Breast epithelium (tissue), 3 donors: Measurements from ENCODE around the gene ACTRT2.

ENCODE experiments used
- POLR2A ChIP-seq: fragments of 450-650 bp; IDR thresholded peaks from one replicate; pipeline ENCODE4 v1.6.1; 2016; ENCODE audit warnings: antibody characterized with exemption, mild to moderate bottlenecking, moderate library complexity
- POLR2AphosphoS5 ChIP-seq, 3 donors: sonication (generic); formaldehyde crosslinking; IDR thresholded peaks; one replicate each; pipeline ENCODE4 v1.6.1; 2017; ENCODE audit warnings: antibody characterized with exemption in 3 of 3

DNA sequence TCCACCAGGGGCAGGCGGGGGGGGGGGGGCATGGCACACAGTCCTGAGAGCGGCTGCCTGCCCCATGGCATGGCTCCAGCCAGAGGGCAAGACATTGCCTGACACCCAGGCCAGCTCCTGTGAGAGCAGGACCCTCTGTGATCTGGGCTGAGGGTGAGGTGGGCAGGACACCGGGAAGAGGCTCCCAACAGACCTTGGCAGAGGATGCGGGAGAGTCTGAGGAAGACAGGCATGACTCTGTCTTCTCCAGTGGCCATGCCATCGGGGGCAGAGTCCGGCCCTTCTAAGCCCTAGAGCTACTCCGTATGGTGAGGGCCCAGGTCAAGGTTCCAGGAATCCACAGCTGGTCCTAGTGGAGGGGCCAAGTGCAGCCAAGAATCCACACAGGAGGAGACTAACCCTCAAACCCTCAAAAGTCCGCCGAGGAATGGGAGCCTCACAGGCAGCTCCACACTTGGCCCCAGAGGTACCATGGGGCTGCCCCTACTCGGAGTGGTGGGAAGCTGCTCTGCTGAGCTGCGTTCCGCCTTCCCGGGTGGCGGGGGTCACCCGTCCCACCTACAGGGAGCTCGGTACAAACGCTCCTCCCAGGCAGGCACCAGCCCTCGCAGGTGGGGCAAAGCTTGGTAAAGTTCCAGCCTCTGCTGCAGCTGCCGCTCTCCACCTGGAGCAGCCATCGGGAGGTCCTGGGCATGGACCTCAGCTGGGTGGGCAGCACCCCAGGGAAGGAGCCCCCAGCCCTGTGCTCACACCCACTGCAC, 6.5 kb downstream of the ACTRT2 start:
- TF ChIP-seq POLR2AphosphoS5 (IDR thresholded peaks at IDR 0.05): no peak
- TF ChIP-seq POLR2A: no peak
